Thymus (tissue), 11 donors: ENCODE measurements around the gene MACROD2. TPM values are rescaled to one million over a fixed set of nuclear protein-coding genes. Genes with fewer than 3 reads are reported as not detected.

Experiments
- DNase-seq, 9 donors: peaks; one replicate each; pipeline ENCODE4 v3.0.0-alpha.2; 2013; ENCODE audit warnings: low spot score in 9 of 9, low read depth in 6 of 9, missing footprints in 1 of 9
- H3K27ac ChIP-seq, 2 donors: one replicate each; pipeline ENCODE4 v1.5.1; 2013; ENCODE audit warnings: control low read depth in 1 of 2, low read depth in 1 of 2, low read length in 1 of 2, mild to moderate bottlenecking in 1 of 2, moderate library complexity in 1 of 2
- H3K27me3 ChIP-seq, 2 donors: one replicate each; pipeline ENCODE4 v1.5.1; 2013; ENCODE audit warnings: low read length in 1 of 2; ENCODE audit not compliant: control insufficient read depth in 2 of 2, insufficient read depth in 1 of 2
- H3K36me3 ChIP-seq, 2 donors: one replicate each; pipeline ENCODE4 v1.5.1; 2013; ENCODE audit warnings: low read length in 1 of 2, mild to moderate bottlenecking in 1 of 2, moderate library complexity in 1 of 2; ENCODE audit not compliant: control insufficient read depth in 2 of 2, insufficient read depth in 2 of 2
- H3K4me1 ChIP-seq, 2 donors: one replicate each; pipeline ENCODE4 v1.5.1; 2013; ENCODE audit warnings: low read length in 2 of 2; ENCODE audit not compliant: control insufficient read depth in 2 of 2, insufficient read depth in 2 of 2
- H3K4me3 ChIP-seq, 2 donors: one replicate each; pipeline ENCODE4 v1.5.1; 2013; ENCODE audit warnings: low read length in 2 of 2, control low read depth in 1 of 2, mild to moderate bottlenecking in 1 of 2
- H3K9me3 ChIP-seq, 2 donors: one replicate each; pipeline ENCODE4 v1.5.1; 2013; ENCODE audit warnings: low read length in 1 of 2, mild to moderate bottlenecking in 1 of 2; ENCODE audit not compliant: control insufficient read depth in 2 of 2, insufficient read depth in 1 of 2
- WGBS: extraction: QIAGEN DNeasy Blood & Tissue Kit; methylation state at CpG from one replicate; pipeline ENCODE4 v1.1.7; 2013; 5-methylcytosine and 5-hydroxymethylcytosine counted together
- polyA plus RNA-seq: library from polyadenylated mRNA; stranded (reverse); fragments of 200-250 nt; gene quantifications from one replicate; pipeline ENCODE4 v1.2.3, GENCODE V29; 2013
- total RNA-seq: library from RNA; stranded (reverse); fragments of 120-200 nt; gene quantifications from one replicate; pipeline ENCODE4 v1.2.4, GENCODE V29; 2013
- donor health status: healthy.

The MACROD2 gene
- total and polyA plus RNA-seq, 2 donors = 1.6 to 4.2 TPM

- no peaks in the 10 kb centered on the region for H3K4me1 ChIP-seq
- H3K4me3 ChIP-seq = no peak overlapping the region
- H3K27ac ChIP-seq = no peak overlapping the region
- H3K9me3 ChIP-seq = no peaks in the 10 kb centered on the region
- 95% methylated on average over 1 of the region's 1 CpG for WGBS
- H3K36me3 ChIP-seq = no peaks in the 10 kb centered on the region
- H3K27me3 ChIP-seq = no peaks in the 10 kb centered on the region
- DNase-seq = no peak
Measured at GRCh38 chr20:14291502-14291901, 296.2 kb downstream of the MACROD2 start.

- WGBS = 22% methylated on average over 2 of the region's 2 CpGs
- H3K27ac ChIP-seq = no peak overlapping the region
- H3K27me3 ChIP-seq = no peaks in the 10 kb centered on the region
- H3K4me3 ChIP-seq = no peak overlapping the region
- H3K9me3 ChIP-seq = no peaks in the 10 kb centered on the region
- no peak for DNase-seq
- no peaks in the 10 kb centered on the region for H3K4me1 ChIP-seq
- no peaks in the 10 kb centered on the region for H3K36me3 ChIP-seq
Measured at GRCh38 chr20:14295238-14295637, 299.9 kb downstream of the MACROD2 start.

GRCh38 chr20:14295770-14296309 is 300.5 kb downstream of the MACROD2 start:
- DNase-seq = no peak
- Histone ChIP-seq H3K9me3 (no peaks in the 10 kb centered on the region), H3K36me3 (no peaks in the 10 kb centered on the region), H3K27me3 (no peaks in the 10 kb centered on the region), H3K27ac (no peak overlapping the region), H3K4me3 (no peak overlapping the region), H3K4me1 (no peaks in the 10 kb centered on the region)
- WGBS = 57% methylated on average over 3 of the region's 3 CpGs

GRCh38 chr20:14299831-14300230 is 304.5 kb downstream of the MACROD2 start:
- no peak overlapping the region for H3K27ac ChIP-seq
- H3K36me3 ChIP-seq = no peaks in the 10 kb centered on the region
- H3K4me1 ChIP-seq = no peaks in the 10 kb centered on the region
- 95% methylated on average over 4 of the region's 4 CpGs for WGBS
- no peaks in the 10 kb centered on the region for H3K27me3 ChIP-seq
- DNase-seq = no peak
- H3K9me3 ChIP-seq = no peaks in the 10 kb centered on the region
- no peak overlapping the region for H3K4me3 ChIP-seq

GRCh38 chr20:14303106-14303505 is 307.8 kb downstream of the MACROD2 start:
- DNase-seq = no peak
- Histone ChIP-seq H3K27me3 (no peaks in the 10 kb centered on the region), H3K4me3 (no peak overlapping the region), H3K4me1 (no peaks in the 10 kb centered on the region), H3K9me3 (no peaks in the 10 kb centered on the region), H3K36me3 (no peaks in the 10 kb centered on the region), H3K27ac (no peak overlapping the region)
- WGBS = 81% methylated on average over 6 of the region's 6 CpGs

- Histone ChIP-seq H3K27ac (no peak overlapping the region), H3K9me3 (no peaks in the 10 kb centered on the region), H3K27me3 (no peaks in the 10 kb centered on the region), H3K36me3 (no peaks in the 10 kb centered on the region), H3K4me3 (no peak overlapping the region), H3K4me1 (no peaks in the 10 kb centered on the region)
- DNase-seq = no peak
Measured at GRCh38 chr20:14303651-14304050, 308.3 kb downstream of the MACROD2 start.

- no peaks in the 10 kb centered on the region for H3K9me3 ChIP-seq
- H3K27me3 ChIP-seq = no peaks in the 10 kb centered on the region
- H3K27ac ChIP-seq = no peak overlapping the region
- no peak overlapping the region for H3K4me3 ChIP-seq
- no peaks in the 10 kb centered on the region for H3K4me1 ChIP-seq
- no peaks in the 10 kb centered on the region for H3K36me3 ChIP-seq
- DNase-seq = no peak
- WGBS = 93% methylated on average over 1 of the region's 1 CpG
Measured at GRCh38 chr20:14304472-14304871, 309.2 kb downstream of the MACROD2 start.

- 91% methylated on average over 2 of the region's 2 CpGs for WGBS
- Histone ChIP-seq H3K4me3 (no peak overlapping the region), H3K4me1 (no peaks in the 10 kb centered on the region), H3K36me3 (no peaks in the 10 kb centered on the region), H3K27ac (no peak overlapping the region), H3K9me3 (no peaks in the 10 kb centered on the region), H3K27me3 (no peaks in the 10 kb centered on the region)
- no peak for DNase-seq
Measured at GRCh38 chr20:14307956-14308355, 312.6 kb downstream of the MACROD2 start.

- H3K36me3 ChIP-seq = no peaks in the 10 kb centered on the region
- WGBS = 98% methylated on average over 5 of the region's 5 CpGs
- no peaks in the 10 kb centered on the region for H3K9me3 ChIP-seq
- no peak overlapping the region for H3K4me3 ChIP-seq
- no peaks in the 10 kb centered on the region for H3K4me1 ChIP-seq
- no peaks in the 10 kb centered on the region for H3K27me3 ChIP-seq
- H3K27ac ChIP-seq = no peak overlapping the region
- no peak for DNase-seq
Measured at GRCh38 chr20:14310977-14311627, 315.8 kb downstream of the MACROD2 start.
